Heart right ventricle (tissue), 16 donors: ENCODE data around the gene EZR. TPM values are rescaled to one million over a fixed set of nuclear protein-coding genes. Genes with fewer than 3 reads are reported as not detected.
"Not testable (repeated sequence)": the region's sequence is repeated elsewhere in the genome, so short reads cannot be mapped to it uniquely, and the experiment has no call there.

Experiments
- ATAC-seq, 8 donors: fragments of 200-7000 bp; cut with Tn5 transposase; one replicate each; pipeline ENCODE4 v1.9.1; 2020; ENCODE audit warnings: mild to moderate bottlenecking in 8 of 8, moderate library complexity in 8 of 8, moderate number of reproducible peaks in 1 of 8
- DNase-seq, 2 donors: peaks; one replicate each; pipeline ENCODE4 v3.0.0-alpha.2; 2020
- H3K27ac ChIP-seq, 10 donors: fragments of 200-600 bp; sonication (generic) in 2 of 10; one replicate each; pipeline versions ENCODE4 v1.5.0 to v1.8.0; 2020 to 2022; ENCODE audit warnings: mild to moderate bottlenecking in 3 of 10
- H3K27me3 ChIP-seq, 7 donors: fragments of 200-600 bp; one replicate each; pipeline ENCODE4 v1.8.0; 2021 to 2022; ENCODE audit warnings: mild to moderate bottlenecking in 2 of 7
- H3K36me3 ChIP-seq, 9 donors: fragments of 200-600 bp; sonication (generic) in 1 of 9; one replicate each; pipeline versions ENCODE4 v1.5.0 to v1.8.0; 2020 to 2022; ENCODE audit warnings: mild to moderate bottlenecking in 2 of 9
- H3K4me1 ChIP-seq, 9 donors: fragments of 200-600 bp; sonication (generic) in 1 of 9; one replicate each; pipeline versions ENCODE4 v1.5.0 to v1.8.0; 2020 to 2022; ENCODE audit warnings: mild to moderate bottlenecking in 4 of 9
- H3K4me3 ChIP-seq, 10 donors: fragments of 200-600 bp; sonication (generic) in 2 of 10; one replicate each; pipeline versions ENCODE4 v1.5.0 to v1.8.0; 2020 to 2022; ENCODE audit warnings: mild to moderate bottlenecking in 7 of 10, moderate library complexity in 2 of 10
- H3K9me3 ChIP-seq, 11 donors: fragments of 200-600 bp in 10 of 11; sonication (generic) in 2 of 11; one replicate each; pipeline versions ENCODE4 v1.5.0 to v1.8.0; 2013 to 2022; ENCODE audit warnings: mild to moderate bottlenecking in 2 of 11, control low read depth in 1 of 11, moderate library complexity in 1 of 11
- CTCF ChIP-seq, 9 donors: fragments of 200-600 bp; sonication (generic) in 2 of 9; IDR thresholded peaks; one replicate each; pipeline versions ENCODE4 v1.5.0 to v1.8.0; 2021 to 2022; ENCODE audit warnings: antibody characterized with exemption in 9 of 9, mild to moderate bottlenecking in 5 of 9, moderate library complexity in 1 of 9
- WGBS, 2 donors: extraction: QIAGEN DNeasy Blood & Tissue Kit; methylation state at CpG; one replicate each; pipeline ENCODE4 v1.1.7; 2013; ENCODE audit warnings: inconsistent platforms in 1 of 2; 5-methylcytosine and 5-hydroxymethylcytosine counted together
- intact Hi-C, 10 donors: fragments of 100-400 bp; cut with DNase I; formaldehyde crosslinking; loops; one replicate each; pipeline versions ENCODE4 v1.11.1 to v1.14.2; 2022
- polyA plus RNA-seq, 2 donors: library from polyadenylated mRNA; stranded (reverse); fragments of 200-250 nt; gene quantifications; one replicate each; pipeline ENCODE4 v1.2.3, GENCODE V29; 2013
- total RNA-seq, 10 donors: library from RNA; stranded (reverse); fragmentation: NEBNext Ultra II Directional in 3 of 10; extraction: Animal tissue kit (Norgen Biotek cat#: 25700) in 3 of 10; gene quantifications; one replicate each; pipeline versions ENCODE4 v1.2.1 to v1.2.4, GENCODE V29; 2021 to 2023
- donor health status: Arrhythmogenic right ventricular cardiomyopathy.
- donor health status: ischemic (EF 13 %, LVEDD 7.1; RV severe dilation, severe dysfunction).
- donor health status: healthy with polysubstance abuse.
- donor health status: DM: no; HTN: yes; CAD: no.
- donor health status: DM: no; HTN: no; CAD: no.
- donor health status: ischemic (EF 25% LVEDD 6.9; RV normal size, moderate dysfunction).
- donor health status: ischemic (EF 25% LVEDD 5.7; RV mildly dilated, moderate dysfunction).
- donor health status: healthy.
- donor health status: DM: yes; HTN: yes; CAD: no.
- donor health status: Ischemic cardiomyopathy.
- donor health status: ischemic (EF 35%, LVEDD 5.7; RV mildly dilated, moderate dysfunction).
- donor health status: nonischemic (EF 11% LVEDD 7.7; RV severe dilation, severe dysfunction).
- donor health status: DM: yes; HTN: yes; CAD: no.
- donor health status: PGD.
- donor health status: ischemic (EF 29% LVEDD 5.4; RV normal size, mild dysfunction).
- donor health status: nonischemic (EF 23%, LVEDD 6.1; RV moderate dilation, normal function).

EZR gene
- total and polyA plus RNA-seq, 12 donors: 90.3 to 322 (median 186) TPM

- Histone ChIP-seq H3K27ac (peak overlapping the region in 6 of 10 donors; percentile 7 to 61 (median 30)), H3K4me3 (no peak overlapping the region), H3K4me1 (peaks cover 0 to 24% (median 11%) of the 10 kb centered on the region in 9 donors), H3K27me3 (no peaks in the 10 kb centered on the region), H3K9me3 (no peaks in the 10 kb centered on the region), H3K36me3 (no peaks in the 10 kb centered on the region)
- intact Hi-C loops: no loop called here
- DNase-seq: no peak
- no peak for ATAC-seq
- TF ChIP-seq CTCF (IDR thresholded peaks at IDR 0.05): no peak
- WGBS, 2 donors: 74 to 83% methylated on average over 4 of the region's 4 CpGs
Observed at GRCh38 chr6:158826819-158827501, 7.8 kb upstream of the EZR start.

GRCh38 chr6:158825951-158826306 is 6.8 kb upstream of the EZR start:
- Histone ChIP-seq H3K4me3 (peak overlapping the region in 2 of 10 donors; percentile 1 to 4), H3K36me3 (no peaks in the 10 kb centered on the region), H3K9me3 (no peaks in the 10 kb centered on the region), H3K27ac (peak overlapping the region in 9 of 10 donors; percentile 23 to 68 (median 42)), H3K27me3 (no peaks in the 10 kb centered on the region), H3K4me1 (peaks cover 0 to 24% (median 11%) of the 10 kb centered on the region in 9 donors)
- 24 to 33% methylated on average over 9 of the region's 9 CpGs for WGBS, 2 donors
- no peak for TF ChIP-seq CTCF (IDR thresholded peaks at IDR 0.05)
- intact Hi-C loops: no loop called here
- ATAC-seq (peak; percentile 58 to 84 (median 74)), DNase-seq (peak; percentile 36 to 45)

GRCh38 chr6:158825038-158825950 is 6.1 kb upstream of the EZR start:
- Histone ChIP-seq H3K9me3 (no peaks in the 10 kb centered on the region), H3K27ac (peak overlapping the region in 9 of 10 donors; percentile 23 to 68 (median 42)), H3K4me1 (peaks cover 0 to 24% (median 11%) of the 10 kb centered on the region in 9 donors), H3K36me3 (no peaks in the 10 kb centered on the region), H3K4me3 (no peak overlapping the region), H3K27me3 (no peaks in the 10 kb centered on the region)
- peak; percentile 50 to 71 (median 58) for ATAC-seq
- WGBS, 2 donors: 74 to 75% methylated on average over 13 of the region's 13 CpGs
- intact Hi-C loops: no loop called here
- TF ChIP-seq CTCF (IDR thresholded peaks at IDR 0.05): no peak
- no peak for DNase-seq

GRCh38 chr6:158823616-158824015 is 4.4 kb upstream of the EZR start:
- DNase-seq, intact Hi-C loops, H3K9me3 ChIP-seq, H3K36me3 ChIP-seq, H3K4me3 ChIP-seq, H3K27me3 ChIP-seq, H3K27ac ChIP-seq, ATAC-seq: not testable (repeated sequence)
- H3K4me1 ChIP-seq: peaks cover 0 to 29% (median 14%) of the 10 kb centered on the region in 9 donors
- WGBS, 2 donors: 99 to 100% methylated on average over 4 of the region's 4 CpGs
